HL-60/S4 treated with phorbol 12-myristate 13-acetate at 8.2 ng/mL for 4 days and 3 days (cell line): Measurements from ENCODE around the gene BASP1.
"Not testable (repeated sequence)": the region's sequence is repeated elsewhere in the genome, so short reads cannot be mapped to it uniquely, and the experiment has no call there.

Experiments
- in situ Hi-C: fragments of 300-500 bp; cut with MboI; formaldehyde crosslinking; loops from 2 replicates; pipeline ENCODE4 v1.15.0; 2022; ENCODE audit warnings: low sequenced_read_pairs

Gene BASP1

DNA sequence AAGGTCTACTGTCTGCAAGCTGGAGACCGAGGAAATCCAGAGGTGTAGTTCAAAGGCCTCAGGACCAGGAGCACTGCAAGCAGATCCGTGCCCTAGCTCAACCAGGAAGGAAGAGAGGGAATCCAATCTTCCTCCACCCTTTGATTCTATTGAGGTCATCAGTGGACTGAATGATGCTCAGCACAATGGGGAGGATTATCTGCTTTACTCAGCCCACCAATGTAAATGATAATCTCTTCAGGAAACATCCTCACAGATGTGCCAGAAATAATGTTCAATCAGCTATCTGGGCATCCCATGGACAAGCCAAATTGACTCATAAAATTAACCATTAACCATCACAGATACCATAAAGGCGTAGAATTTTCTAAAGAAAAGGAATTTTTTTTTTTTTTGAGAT, 92.0 kb downstream of the BASP1 start:
- in situ Hi-C loops, result no loop called here

- in situ Hi-C loops, result not testable (repeated sequence)
Observed at GRCh38 chr5:17310502-17310901, 93.1 kb downstream of the BASP1 start.

DNA sequence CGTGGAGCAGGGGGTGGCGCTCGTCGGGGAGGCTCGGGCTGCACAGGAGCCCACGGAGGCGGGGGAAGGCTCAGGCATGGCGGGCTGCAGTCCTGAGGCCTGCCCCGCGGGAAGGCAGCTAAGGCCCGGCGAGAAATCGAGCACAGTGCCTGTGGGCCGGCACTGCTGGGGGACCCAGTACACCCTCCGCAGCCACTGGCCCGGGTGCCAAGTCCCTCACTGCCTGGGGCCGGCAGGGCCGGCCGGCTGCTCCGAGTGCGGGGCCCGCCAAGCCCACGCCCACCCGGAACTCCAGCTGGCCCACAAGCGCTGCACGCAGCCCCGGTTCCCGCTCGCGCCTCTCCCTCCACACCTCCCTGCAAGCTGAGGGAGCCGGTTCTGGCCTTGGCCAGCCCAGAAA, 94.4 kb downstream of the BASP1 start:
- in situ Hi-C loops, result not testable (repeated sequence)

DNA sequence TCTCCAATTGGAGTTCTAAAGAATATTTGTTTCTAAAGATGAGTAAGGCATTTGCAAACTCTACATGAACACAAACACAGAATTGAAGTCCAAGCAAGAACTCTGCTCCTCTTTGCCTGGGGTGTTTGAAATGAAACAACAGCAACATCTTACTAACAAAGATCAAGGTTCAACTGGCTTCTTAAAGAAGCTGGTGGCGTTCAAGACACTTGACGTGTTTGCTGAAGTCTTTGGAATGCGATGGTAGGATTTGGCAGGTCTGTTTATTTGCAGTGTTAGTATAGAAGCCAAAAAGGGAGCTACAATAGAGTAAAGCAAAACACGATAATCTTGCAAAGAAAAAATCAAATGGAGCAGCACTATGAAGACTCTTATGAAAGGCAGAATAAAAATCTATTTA, 94.9 kb downstream of the BASP1 start:
- in situ Hi-C loops, result no loop called here

DNA sequence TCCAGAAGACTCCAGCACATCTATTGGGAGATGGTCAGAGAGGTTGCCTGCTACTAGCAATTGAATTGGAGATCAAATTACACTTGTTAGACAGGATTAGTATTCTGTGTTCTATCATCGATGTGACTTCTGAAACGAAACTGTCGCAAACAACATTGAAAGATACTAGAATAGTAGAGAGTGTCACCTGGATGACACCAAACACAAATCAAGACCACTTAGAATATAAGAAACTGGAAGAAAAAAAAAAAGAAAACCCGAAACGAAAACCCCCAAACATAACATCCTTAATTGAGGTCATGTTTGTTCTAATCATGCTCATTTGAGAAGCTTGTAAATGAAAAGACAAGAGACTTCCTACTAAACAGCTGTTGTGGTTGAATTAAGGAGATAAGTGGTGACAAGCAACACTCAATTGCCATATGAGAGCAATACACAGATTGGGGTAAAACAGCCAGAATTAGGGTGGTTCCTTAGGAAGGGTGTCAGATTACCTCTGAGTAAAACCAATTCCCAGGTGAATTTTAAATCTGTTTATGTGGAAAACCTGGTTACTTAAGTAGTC, 97.6 kb downstream of the BASP1 start:
- in situ Hi-C loops, result no loop called here

GRCh38 chr5:17315710-17316221, 98.3 kb downstream of the BASP1 start:
- in situ Hi-C loops, result no loop called here

DNA sequence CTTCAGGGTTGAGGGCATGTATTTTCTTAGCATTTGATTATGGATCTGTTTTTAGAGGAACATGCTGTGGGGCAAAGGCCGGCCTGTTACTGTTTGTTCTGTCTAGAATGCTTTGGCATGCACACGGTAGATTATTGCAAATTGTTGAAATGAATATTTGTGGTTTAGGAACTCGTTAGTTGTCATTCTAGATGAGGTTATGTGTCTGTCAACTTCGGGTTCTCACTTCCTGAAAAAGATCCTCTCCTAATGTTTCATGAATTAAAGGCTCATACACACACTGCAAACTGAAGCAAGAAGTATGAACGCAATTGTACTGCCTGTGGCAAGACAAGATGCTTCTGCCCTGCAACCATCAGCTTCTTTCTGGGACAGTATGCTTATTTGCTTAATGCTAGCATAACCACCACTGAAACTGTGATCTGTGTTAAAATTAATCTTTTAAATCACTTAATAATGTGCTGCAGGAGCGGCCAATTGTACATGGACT, 99.6 kb downstream of the BASP1 start:
- in situ Hi-C loops, result no loop called here

GRCh38 chr5:17317473-17317872, 100.0 kb downstream of the BASP1 start:
- in situ Hi-C loops, result no loop called here

DNA sequence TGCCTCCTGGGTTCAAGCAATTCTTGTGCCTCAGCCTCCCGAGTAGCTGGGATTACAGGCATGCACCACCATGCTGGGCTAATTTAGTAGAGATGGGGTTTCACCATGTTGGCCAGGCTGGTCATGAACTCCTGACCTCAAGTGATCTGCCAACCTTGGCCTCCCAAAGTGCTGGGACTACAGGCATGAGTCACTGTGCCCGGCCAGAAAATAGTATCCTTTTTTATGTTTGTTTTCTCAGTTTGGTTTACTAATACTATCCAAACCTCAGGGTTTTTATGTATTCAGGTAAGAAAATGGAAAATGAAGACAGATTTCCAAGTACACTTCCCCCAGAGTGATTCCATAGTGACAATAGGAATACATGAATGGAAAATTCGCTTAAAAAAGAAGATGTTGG, 101.7 kb downstream of the BASP1 start:
- in situ Hi-C loops, result not testable (repeated sequence)

DNA sequence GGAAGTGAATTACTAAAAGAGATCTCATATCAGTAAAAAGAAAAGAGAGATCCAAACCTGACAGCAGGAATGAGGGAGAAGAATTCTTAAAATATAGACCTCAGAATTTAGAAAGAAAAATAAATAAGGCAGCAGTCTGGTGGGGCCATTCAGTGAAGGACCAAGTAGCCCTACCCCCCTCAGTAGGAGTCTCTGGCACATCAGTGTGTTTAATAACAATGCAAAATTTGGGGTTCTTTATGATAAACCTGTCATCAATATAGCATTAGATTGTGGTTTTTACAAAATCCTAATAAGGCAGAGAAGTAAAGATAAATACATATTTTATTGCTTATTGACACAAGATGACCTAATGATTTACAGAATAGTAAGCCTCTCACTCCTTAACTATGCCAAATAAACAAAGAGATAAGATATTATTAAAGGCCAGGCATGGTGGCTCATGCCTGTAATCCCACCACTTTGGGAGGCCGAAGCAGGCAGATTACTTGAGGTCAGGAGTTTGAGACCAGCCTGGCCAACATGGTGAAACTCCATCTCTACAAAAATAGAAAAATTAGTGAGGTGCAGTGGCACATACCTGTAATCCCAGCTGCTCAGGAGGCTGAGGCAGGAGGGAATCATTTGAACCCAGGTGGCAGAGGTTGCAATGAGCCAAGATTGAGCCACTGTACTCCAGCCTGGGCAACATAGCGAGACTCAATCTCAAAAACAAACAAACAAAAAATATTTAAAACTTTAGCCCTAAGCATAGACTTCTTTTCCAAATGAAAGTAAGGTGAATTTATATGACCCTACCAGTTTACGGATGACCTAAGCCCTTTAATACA, 108.6 kb downstream of the BASP1 start:
- in situ Hi-C loops, result no loop called here
